ENCODE data around the gene PRPF8. TPM values are rescaled to one million over a fixed set of nuclear protein-coding genes. Genes with fewer than 3 reads are reported as not detected.
"Not testable (repeated sequence)": the region's sequence is repeated elsewhere in the genome, so short reads cannot be mapped to it uniquely, and the experiment has no call there.

Gene PRPF8
- total RNA-seq, 1 donor from 2014 or later = 321 TPM

DNA sequence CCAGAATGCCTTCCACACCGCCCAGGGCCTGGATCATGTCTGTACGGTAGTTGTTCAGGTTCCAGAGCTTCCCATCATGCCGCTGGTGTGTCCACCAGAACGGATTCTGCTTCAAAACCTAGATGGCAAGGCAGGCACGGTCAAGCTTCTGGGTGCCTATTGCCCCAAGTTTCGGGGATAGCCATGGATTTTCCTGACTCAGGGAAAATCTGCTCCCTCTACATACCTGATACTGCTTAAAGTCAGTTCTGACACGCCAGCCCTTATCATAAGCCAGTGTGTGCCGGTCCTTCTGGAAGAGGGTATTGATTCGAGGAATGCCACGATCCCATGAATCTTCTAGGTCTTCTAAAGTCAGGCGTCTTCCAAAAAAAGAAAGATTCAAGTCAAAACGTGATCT is 23.6 kb downstream of the PRPF8 start:
- Mint-ChIP-seq H3K36me3 (peaks cover 54% of the 10 kb centered on the region), H3K4me3 (no peak overlapping the region)

DNA sequence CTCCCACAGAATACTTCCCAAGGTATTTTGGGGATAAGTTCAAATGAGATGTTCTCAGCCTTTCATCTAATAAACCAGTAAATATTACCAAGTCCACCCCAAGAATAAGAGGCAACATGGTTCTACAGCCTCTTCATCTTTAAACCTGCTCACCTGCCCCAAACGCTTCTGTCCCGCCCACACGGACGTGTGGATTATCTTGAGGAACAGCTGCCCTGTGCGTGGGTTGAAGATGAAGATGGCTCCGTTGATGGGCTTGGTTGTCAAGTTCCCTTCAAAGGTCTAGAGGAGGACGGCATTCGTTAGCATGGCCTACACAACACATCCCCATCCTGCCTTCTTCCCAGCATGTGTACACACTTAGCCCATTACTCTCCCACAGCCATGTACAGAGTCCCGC is 26.6 kb downstream of the PRPF8 start:
- Mint-ChIP-seq H3K4me3 (no peak overlapping the region), H3K4me1 (ENCODE audit: unreplicated experiment) (no peaks in the 10 kb centered on the region), H3K27ac (no peak overlapping the region), H3K27me3 (no peaks in the 10 kb centered on the region), H3K9me3 (no peaks in the 10 kb centered on the region), H3K36me3 (peaks cover 64% of the 10 kb centered on the region)
- TF ChIP-seq, protein P1, sequence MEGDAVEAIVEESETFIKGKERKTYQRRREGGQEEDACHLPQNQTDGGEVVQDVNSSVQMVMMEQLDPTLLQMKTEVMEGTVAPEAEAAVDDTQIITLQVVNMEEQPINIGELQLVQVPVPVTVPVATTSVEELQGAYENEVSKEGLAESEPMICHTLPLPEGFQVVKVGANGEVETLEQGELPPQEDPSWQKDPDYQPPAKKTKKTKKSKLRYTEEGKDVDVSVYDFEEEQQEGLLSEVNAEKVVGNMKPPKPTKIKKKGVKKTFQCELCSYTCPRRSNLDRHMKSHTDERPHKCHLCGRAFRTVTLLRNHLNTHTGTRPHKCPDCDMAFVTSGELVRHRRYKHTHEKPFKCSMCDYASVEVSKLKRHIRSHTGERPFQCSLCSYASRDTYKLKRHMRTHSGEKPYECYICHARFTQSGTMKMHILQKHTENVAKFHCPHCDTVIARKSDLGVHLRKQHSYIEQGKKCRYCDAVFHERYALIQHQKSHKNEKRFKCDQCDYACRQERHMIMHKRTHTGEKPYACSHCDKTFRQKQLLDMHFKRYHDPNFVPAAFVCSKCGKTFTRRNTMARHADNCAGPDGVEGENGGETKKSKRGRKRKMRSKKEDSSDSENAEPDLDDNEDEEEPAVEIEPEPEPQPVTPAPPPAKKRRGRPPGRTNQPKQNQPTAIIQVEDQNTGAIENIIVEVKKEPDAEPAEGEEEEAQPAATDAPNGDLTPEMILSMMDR (conservative IDR thresholded peaks at IDR 0.05) = no peak
- no peak for DNase-seq (ENCODE audit: extremely low spot score, unreplicated experiment)

More for the DNA sequence above, 23.6 kb downstream of the PRPF8 start:
- Mint-ChIP-seq H3K27me3 (no peaks in the 10 kb centered on the region), H3K27ac (no peak overlapping the region), H3K9me3 (no peaks in the 10 kb centered on the region), H3K4me1 (ENCODE audit: unreplicated experiment) (no peaks in the 10 kb centered on the region)
- no peak for DNase-seq (ENCODE audit: extremely low spot score, unreplicated experiment)
- TF ChIP-seq, protein P1 (conservative IDR thresholded peaks at IDR 0.05) = no peak

DNA sequence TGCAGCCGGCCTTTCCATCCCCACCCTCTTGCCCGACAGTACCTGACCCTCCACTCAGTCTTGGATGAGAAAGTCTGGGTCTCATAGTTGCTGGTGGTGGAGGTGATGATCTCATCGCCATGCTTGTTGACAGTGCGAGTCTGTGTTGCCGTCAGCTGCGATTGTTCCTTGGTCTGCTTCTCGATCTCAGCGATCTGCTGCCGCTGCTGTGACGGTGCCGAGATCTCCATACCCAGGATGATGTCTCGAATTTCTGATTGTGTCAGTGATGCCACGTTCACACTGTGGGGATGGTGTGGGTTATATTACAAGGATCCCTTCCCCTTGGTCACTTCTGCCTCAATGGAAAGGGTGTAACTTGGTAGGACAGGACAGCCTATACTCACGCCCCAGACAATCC is 30.9 kb downstream of the PRPF8 start:
- TF ChIP-seq, protein P1 (conservative IDR thresholded peaks at IDR 0.05) = no peak
- H3K9me3 Mint-ChIP-seq = no peaks in the 10 kb centered on the region

DNA sequence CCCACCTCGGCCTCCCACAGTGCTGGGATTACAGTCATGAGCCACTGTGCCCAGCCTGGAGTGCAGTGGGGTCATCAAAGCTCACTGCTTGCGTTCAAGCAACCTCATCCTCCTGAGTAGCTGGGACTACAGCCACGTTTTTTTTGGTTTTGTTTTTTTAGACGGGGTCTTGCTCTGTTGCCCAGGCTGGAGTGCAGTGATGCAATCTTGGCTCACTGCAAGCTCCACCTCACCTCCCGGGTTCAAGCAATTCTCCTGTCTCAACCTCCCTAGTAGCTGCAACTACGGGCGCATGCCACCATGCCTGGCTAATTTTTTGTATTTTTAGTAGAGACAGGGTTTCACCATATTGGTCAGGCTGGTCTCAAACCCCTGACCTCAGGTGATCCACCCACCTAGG is 31.9 kb downstream of the PRPF8 start:
- H3K36me3 Mint-ChIP-seq = peaks cover 33% of the 10 kb centered on the region
- not testable (repeated sequence) for H3K9me3 Mint-ChIP-seq; H3K4me3 Mint-ChIP-seq; H3K4me1 Mint-ChIP-seq (ENCODE audit: unreplicated experiment); H3K27ac Mint-ChIP-seq; H3K27me3 Mint-ChIP-seq; DNase-seq (ENCODE audit: extremely low spot score, unreplicated experiment)

More for the DNA sequence above, 30.9 kb downstream of the PRPF8 start:
- Mint-ChIP-seq H3K36me3 (peaks cover 42% of the 10 kb centered on the region), H3K27ac (no peak overlapping the region), H3K27me3 (no peaks in the 10 kb centered on the region), H3K4me3 (no peak overlapping the region), H3K4me1 (ENCODE audit: unreplicated experiment) (no peaks in the 10 kb centered on the region)
- no peak for DNase-seq (ENCODE audit: extremely low spot score, unreplicated experiment)

DNA sequence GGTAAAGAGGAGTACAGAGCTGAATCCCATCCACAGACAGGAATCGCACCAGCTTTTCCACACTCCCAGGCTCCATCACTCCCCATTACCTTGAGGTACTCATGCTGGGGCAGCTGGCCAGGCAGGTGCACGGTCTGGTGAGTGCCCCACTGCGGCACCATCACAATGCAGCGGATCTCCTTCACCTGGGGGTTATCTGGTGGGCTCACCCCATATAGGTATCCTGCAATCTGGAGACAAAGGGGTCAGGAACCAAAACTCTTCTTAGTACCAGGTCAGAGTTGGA is 33.2 kb downstream of the PRPF8 start:
- Mint-ChIP-seq H3K27me3 (no peaks in the 10 kb centered on the region), H3K4me1 (ENCODE audit: unreplicated experiment) (peaks cover 5% of the 10 kb centered on the region), H3K36me3 (peaks cover 25% of the 10 kb centered on the region), H3K9me3 (no peaks in the 10 kb centered on the region), H3K4me3 (no peak overlapping the region), H3K27ac (no peak overlapping the region)
- TF ChIP-seq, protein P1 (conservative IDR thresholded peaks at IDR 0.05) = no peak
- no peak for DNase-seq (ENCODE audit: extremely low spot score, unreplicated experiment)

DNA sequence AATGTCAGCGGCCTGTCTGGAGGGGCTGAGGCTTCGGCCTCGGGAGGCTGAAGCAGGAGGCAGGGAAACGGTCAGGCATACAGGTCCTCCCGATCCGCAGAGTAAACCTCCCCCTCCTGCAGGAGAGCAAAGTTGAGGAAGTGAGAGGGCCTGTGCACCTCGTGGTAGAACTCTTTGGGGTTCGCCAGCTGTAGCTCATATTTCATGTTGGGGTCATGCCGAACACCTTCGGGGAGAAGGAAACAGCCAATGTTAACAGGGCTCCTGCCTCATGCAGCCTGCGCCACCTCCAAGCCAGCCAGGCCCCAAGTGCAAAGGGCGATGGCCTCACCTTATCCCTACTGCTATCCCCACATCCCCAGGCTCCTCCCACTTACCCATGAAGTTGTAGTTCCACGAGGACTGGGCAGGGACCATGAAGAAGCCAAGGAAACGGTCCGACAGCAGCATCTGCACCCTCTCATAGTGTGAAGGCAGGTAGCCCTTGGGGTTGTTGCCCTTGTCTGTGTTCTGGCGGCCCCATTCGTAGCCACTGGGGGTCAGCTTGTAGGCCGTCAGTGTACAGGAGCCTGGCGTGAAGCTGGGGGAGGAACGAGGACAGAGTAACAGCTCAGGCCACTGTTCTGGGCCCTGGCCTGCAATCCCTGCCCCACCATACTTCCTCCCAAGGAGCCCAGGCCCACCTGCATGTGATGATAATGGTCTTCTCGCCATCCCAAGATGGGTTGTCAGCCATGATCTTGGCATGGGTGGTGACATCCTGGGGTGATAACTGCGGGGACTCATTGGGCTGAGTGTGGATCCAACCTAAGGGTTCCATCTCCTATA is 33.7 kb downstream of the PRPF8 start:
- Mint-ChIP-seq H3K4me1 (ENCODE audit: unreplicated experiment) (peaks cover 5% of the 10 kb centered on the region), H3K27me3 (no peaks in the 10 kb centered on the region), H3K4me3 (no peak overlapping the region), H3K9me3 (no peaks in the 10 kb centered on the region), H3K27ac (no peak overlapping the region), H3K36me3 (peaks cover 21% of the 10 kb centered on the region)
- TF ChIP-seq, protein P1 (conservative IDR thresholded peaks at IDR 0.05) = no peak
- DNase-seq (ENCODE audit: extremely low spot score, unreplicated experiment) = no peak

Data from type B pancreatic cell (in vitro differentiated cells).